Cardiac muscle cell (in vitro differentiated cells and primary cell): Measurements from ENCODE around the gene RAB39A. TPM values are rescaled to one million over a fixed set of nuclear protein-coding genes. Genes with fewer than 3 reads are reported as not detected.

Experiments
- DNase-seq, 2 donors: peaks; one replicate each; pipeline versions ENCODE4 v3.0.0 to v3.0.0-alpha.2; 2010 to 2017; ENCODE audit warnings: low read depth in 1 of 2, low spot score in 1 of 2
- H3K27ac ChIP-seq: fragments of 200-600 bp; sonication (generic); 2 replicates; pipeline ENCODE4 v1.5.1; 2016
- H3K27me3 ChIP-seq: fragments of 200-600 bp; sonication (generic); 2 replicates; pipeline ENCODE4 v1.6.0; 2016; ENCODE audit warnings: control low read depth
- H3K36me3 ChIP-seq: fragments of 200-600 bp; sonication (generic); 2 replicates; pipeline ENCODE4 v1.5.1; 2016; ENCODE audit warnings: control low read depth
- H3K4me1 ChIP-seq: fragments of 200-600 bp; sonication (generic); 2 replicates; pipeline ENCODE4 v1.8.1; 2017; ENCODE audit warnings: low read depth, mild to moderate bottlenecking, mixed run types
- H3K4me3 ChIP-seq: fragments of 200-600 bp; sonication (generic); 2 replicates; pipeline ENCODE4 v1.5.1; 2016; ENCODE audit warnings: mild to moderate bottlenecking
- H3K9me3 ChIP-seq: fragments of 200-600 bp; sonication (generic); 2 replicates; pipeline ENCODE4 v1.5.1; 2017; ENCODE audit warnings: low read depth, mild to moderate bottlenecking, control low read depth
- CTCF ChIP-seq: IDR thresholded peaks from 2 replicates; pipeline ENCODE4 v1.5.1; 2012; ENCODE audit warnings: low read depth, mild to moderate bottlenecking, low read length
- polyA plus RNA-seq: library from polyadenylated mRNA; unstranded; fragments of >200 nt; fragmentation: Nextera tagmentation; extraction: Ambion mirVana; gene quantifications from 2 replicates; pipeline ENCODE4 v1.2.1, GENCODE V29; 2016
- total RNA-seq: library from RNA; depleted of rRNA; stranded (reverse); fragments of >200 nt; gene quantifications from 2 replicates; pipeline ENCODE4 v1.2.3, GENCODE V29; 2016

Gene RAB39A
- total and polyA plus RNA-seq, 2 experiments from 2014 or later: 0.24 TPM; not detected in 1

- no peak for TF ChIP-seq CTCF
- no peak overlapping the region for H3K27ac ChIP-seq
- H3K36me3 ChIP-seq: no peaks in the 10 kb centered on the region
- H3K4me3 ChIP-seq: no peak overlapping the region
- no peak for DNase-seq
- no peaks in the 10 kb centered on the region for H3K27me3 ChIP-seq
- H3K9me3 ChIP-seq: no peaks in the 10 kb centered on the region
- no peaks in the 10 kb centered on the region for H3K4me1 ChIP-seq
These were observed 67.9 kb downstream of the RAB39A start for GRCh38 chr11:107996006-107996776.

- H3K27me3 ChIP-seq: no peaks in the 10 kb centered on the region
- H3K4me1 ChIP-seq: no peaks in the 10 kb centered on the region
- H3K9me3 ChIP-seq: no peaks in the 10 kb centered on the region
- H3K4me3 ChIP-seq: no peak overlapping the region
- peak in 1 of 2 donors; percentile 54 for DNase-seq
- H3K27ac ChIP-seq: no peak overlapping the region
- no peak for TF ChIP-seq CTCF
- no peaks in the 10 kb centered on the region for H3K36me3 ChIP-seq
These were observed 70.5 kb downstream of the RAB39A start for GRCh38 chr11:107998761-107999160.

- TF ChIP-seq CTCF: peak; percentile 54
- H3K4me1 ChIP-seq: no peaks in the 10 kb centered on the region
- peak; percentile 71 to 84 for DNase-seq
- no peaks in the 10 kb centered on the region for H3K9me3 ChIP-seq
- no peak overlapping the region for H3K4me3 ChIP-seq
- no peak overlapping the region for H3K27ac ChIP-seq
- no peaks in the 10 kb centered on the region for H3K36me3 ChIP-seq
- no peaks in the 10 kb centered on the region for H3K27me3 ChIP-seq
These were observed 71.7 kb downstream of the RAB39A start for GRCh38 chr11:107999759-108000455.

- no peaks in the 10 kb centered on the region for H3K27me3 ChIP-seq
- H3K9me3 ChIP-seq: no peaks in the 10 kb centered on the region
- no peak for TF ChIP-seq CTCF
- H3K4me3 ChIP-seq: no peak overlapping the region
- no peak for DNase-seq
- H3K4me1 ChIP-seq: no peaks in the 10 kb centered on the region
- H3K27ac ChIP-seq: no peak overlapping the region
- no peaks in the 10 kb centered on the region for H3K36me3 ChIP-seq
These were observed 74.2 kb downstream of the RAB39A start for GRCh38 chr11:108002476-108002875.

GRCh38 chr11:108003623-108004022, 75.4 kb downstream of the RAB39A start:
- H3K36me3 ChIP-seq: no peaks in the 10 kb centered on the region
- H3K27me3 ChIP-seq: no peaks in the 10 kb centered on the region
- no peak overlapping the region for H3K27ac ChIP-seq
- no peaks in the 10 kb centered on the region for H3K4me1 ChIP-seq
- no peak for TF ChIP-seq CTCF
- no peaks in the 10 kb centered on the region for H3K9me3 ChIP-seq
- no peak for DNase-seq
- H3K4me3 ChIP-seq: no peak overlapping the region
